ENCODE measurements around the gene SMIM9. TPM values are rescaled to one million over a fixed set of nuclear protein-coding genes. Genes with fewer than 3 reads are reported as not detected.

Gene SMIM9
- total RNA-seq, 1 donor from 2014 or later = not detected

GRCh38 chrX:154795016-154795415, 39.4 kb downstream of the SMIM9 start:
- intact Hi-C loops (cut with micrococcal nuclease) = no loop called here
- H3K9me3 ChIP-seq (replicated peaks) = no peaks in the 10 kb centered on the region
- TF ChIP-seq CTCF (IDR thresholded peaks at IDR 0.05; ENCODE audit: borderline replicate concordance) = no peak
- peaks cover 8% of the 10 kb centered on the region for H3K4me1 ChIP-seq
- H3K4me3 ChIP-seq = no peak overlapping the region
- DNase-seq = no peak
- H3K27ac ChIP-seq (replicated peaks) = no peak overlapping the region
- no peaks in the 10 kb centered on the region for H3K27me3 ChIP-seq (ENCODE audit: low read depth)
- H3K36me3 ChIP-seq = no peaks in the 10 kb centered on the region

GRCh38 chrX:154793084-154793795, 41.2 kb downstream of the SMIM9 start:
- TF ChIP-seq CTCF (IDR thresholded peaks at IDR 0.05; ENCODE audit: borderline replicate concordance) = no peak
- DNase-seq = no peak
- intact Hi-C loops (cut with micrococcal nuclease) = no loop called here
- Histone ChIP-seq H3K27me3 (ENCODE audit: low read depth) (no peaks in the 10 kb centered on the region), H3K27ac (replicated peaks) (no peak overlapping the region), H3K36me3 (no peaks in the 10 kb centered on the region), H3K9me3 (replicated peaks) (no peaks in the 10 kb centered on the region), H3K4me3 (no peak overlapping the region), H3K4me1 (no peaks in the 10 kb centered on the region)

GRCh38 chrX:154791939-154792338, 42.5 kb downstream of the SMIM9 start:
- no peaks in the 10 kb centered on the region for H3K36me3 ChIP-seq
- intact Hi-C loops (cut with micrococcal nuclease) = no loop called here
- TF ChIP-seq CTCF (IDR thresholded peaks at IDR 0.05; ENCODE audit: borderline replicate concordance) = no peak
- H3K27me3 ChIP-seq (ENCODE audit: low read depth) = no peaks in the 10 kb centered on the region
- no peak overlapping the region for H3K4me3 ChIP-seq
- no peaks in the 10 kb centered on the region for H3K9me3 ChIP-seq (replicated peaks)
- DNase-seq = no peak
- no peak overlapping the region for H3K27ac ChIP-seq (replicated peaks)
- no peaks in the 10 kb centered on the region for H3K4me1 ChIP-seq

GRCh38 chrX:154791467-154791866, 43.0 kb downstream of the SMIM9 start:
- no peak overlapping the region for H3K4me3 ChIP-seq
- DNase-seq = no peak
- intact Hi-C loops (cut with micrococcal nuclease) = no loop called here
- H3K27ac ChIP-seq (replicated peaks) = no peak overlapping the region
- no peaks in the 10 kb centered on the region for H3K9me3 ChIP-seq (replicated peaks)
- H3K36me3 ChIP-seq = no peaks in the 10 kb centered on the region
- no peaks in the 10 kb centered on the region for H3K4me1 ChIP-seq
- H3K27me3 ChIP-seq (ENCODE audit: low read depth) = no peaks in the 10 kb centered on the region
- TF ChIP-seq CTCF (IDR thresholded peaks at IDR 0.05; ENCODE audit: borderline replicate concordance) = no peak

- intact Hi-C loops (cut with micrococcal nuclease) = no loop called here
- H3K27me3 ChIP-seq (ENCODE audit: low read depth) = no peaks in the 10 kb centered on the region
- no peaks in the 10 kb centered on the region for H3K4me1 ChIP-seq
- H3K36me3 ChIP-seq = no peaks in the 10 kb centered on the region
- no peak overlapping the region for H3K4me3 ChIP-seq
- H3K9me3 ChIP-seq (replicated peaks) = no peaks in the 10 kb centered on the region
- DNase-seq = no peak
- no peak for TF ChIP-seq CTCF (IDR thresholded peaks at IDR 0.05; ENCODE audit: borderline replicate concordance)
- no peak overlapping the region for H3K27ac ChIP-seq (replicated peaks)
These were observed 48.7 kb downstream of the SMIM9 start for GRCh38 chrX:154785716-154786115.
